ENCODE data around the gene MDGA2. TPM values are rescaled to one million over a fixed set of nuclear protein-coding genes. Genes with fewer than 3 reads are reported as not detected.

MDGA2 gene
- not detected in 2 replicates for total RNA-seq
- polyA plus RNA-seq (2012): not detected

- no peak for DNase-seq (ENCODE audit: low read depth)
Observed at GRCh38 chr14:47675466-47676314, at the start of gene MDGA2. TSS of gene MDGA2 (minus strand) at chr14:47675605.

GRCh38 chr14:47722929-47723693, 47.7 kb upstream of the MDGA2 start:
- no peak for DNase-seq (ENCODE audit: low read depth)

GRCh38 chr14:47720281-47720680, 44.9 kb upstream of the MDGA2 start:
- DNase-seq (ENCODE audit: low read depth): no peak

DNA sequence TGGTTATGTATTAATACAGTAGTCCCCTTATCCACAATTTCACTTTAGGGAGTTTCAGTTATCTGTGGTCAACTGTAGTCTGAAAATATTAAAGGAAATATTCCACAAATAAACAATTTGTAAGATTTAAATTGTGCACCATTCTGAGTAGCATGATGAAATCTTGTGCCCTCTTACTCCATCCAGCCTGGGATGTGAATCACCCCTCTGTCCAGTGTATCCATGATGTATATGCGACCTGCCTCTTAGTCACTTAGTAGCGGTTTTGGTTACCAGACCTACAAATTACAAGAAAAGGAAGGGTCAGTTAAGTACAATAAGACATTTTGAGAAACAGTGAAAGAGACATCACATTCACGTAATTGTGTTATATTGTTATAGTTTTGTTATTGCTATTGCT, 39.9 kb upstream of the MDGA2 start:
- no peak for DNase-seq (ENCODE audit: low read depth)

- DNase-seq (ENCODE audit: low read depth): no peak
Observed at GRCh38 chr14:47710581-47710980, 35.2 kb upstream of the MDGA2 start.

GRCh38 chr14:47705683-47706082, 30.3 kb upstream of the MDGA2 start:
- DNase-seq (ENCODE audit: low read depth): no peak

DNA sequence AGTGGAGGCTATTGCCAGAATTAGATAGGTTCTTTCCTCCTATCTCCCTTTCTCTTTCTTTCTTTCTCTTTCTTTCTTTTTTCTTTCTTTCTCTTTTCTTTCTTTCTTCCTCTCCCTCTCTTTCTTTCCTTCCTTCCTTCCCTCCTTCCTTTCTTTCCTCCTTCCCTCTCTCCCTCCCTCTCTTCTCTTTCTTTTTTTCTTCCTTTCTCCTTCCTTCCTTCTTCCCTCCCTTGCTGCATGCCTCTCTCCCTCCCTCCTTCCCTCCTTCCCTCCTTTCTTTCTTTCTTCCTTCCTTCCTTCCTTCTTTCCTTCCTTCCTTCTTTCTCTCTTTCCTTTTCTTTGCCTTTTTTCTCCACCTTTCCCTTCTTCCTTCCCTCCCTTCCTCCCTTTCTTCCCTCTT, 16.4 kb upstream of the MDGA2 start:
- DNase-seq (ENCODE audit: low read depth): no peak

DNA sequence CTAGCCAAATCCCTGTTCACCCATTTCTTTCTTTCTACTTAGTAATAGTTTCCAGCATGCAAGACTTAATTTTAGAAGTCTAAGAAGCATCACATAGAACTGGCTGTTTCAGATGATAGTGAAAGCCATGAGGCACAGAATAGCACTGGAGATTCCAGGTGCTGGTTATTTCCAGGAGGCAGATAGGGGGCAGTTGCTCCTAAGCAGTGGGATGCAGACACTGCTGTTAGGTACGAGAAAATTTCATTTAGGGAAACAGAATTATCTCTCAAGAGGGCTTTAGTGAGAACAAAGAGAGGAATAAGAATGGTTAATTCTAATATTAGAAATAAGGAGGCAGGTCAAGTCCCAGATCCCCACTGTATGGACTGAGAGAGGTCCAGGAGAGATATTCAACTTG, 3.6 kb upstream of the MDGA2 start:
- no peak for DNase-seq (ENCODE audit: low read depth)

- DNase-seq (ENCODE audit: low read depth): no peak
Observed at GRCh38 chr14:47678157-47678556, 2.8 kb upstream of the MDGA2 start.

DNA sequence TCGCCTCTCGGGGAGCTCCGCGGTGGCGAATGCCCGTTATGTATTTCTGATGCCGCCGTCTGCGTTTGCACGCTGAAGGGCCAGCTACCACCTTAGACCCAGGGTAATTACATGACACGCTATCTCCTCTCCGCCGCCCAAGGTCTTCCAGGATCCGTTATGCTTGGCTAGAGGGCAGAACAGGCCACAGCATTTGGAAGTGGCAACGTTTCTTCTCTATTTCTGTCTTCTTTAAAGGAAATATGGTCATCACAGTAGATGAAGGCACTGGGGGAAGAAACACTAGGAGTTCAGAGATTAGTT, 861 bp upstream of the MDGA2 start:
- DNase-seq (ENCODE audit: low read depth): no peak

- DNase-seq (ENCODE audit: low read depth): no peak
Observed at GRCh38 chr14:47674543-47675465, 601 bp downstream of the MDGA2 start.

GRCh38 chr14:47674148-47674542, 1.3 kb downstream of the MDGA2 start:
- DNase-seq (ENCODE audit: low read depth): no peak

- DNase-seq (ENCODE audit: low read depth): no peak
Observed at GRCh38 chr14:47665337-47666134, 9.9 kb downstream of the MDGA2 start.

DNA sequence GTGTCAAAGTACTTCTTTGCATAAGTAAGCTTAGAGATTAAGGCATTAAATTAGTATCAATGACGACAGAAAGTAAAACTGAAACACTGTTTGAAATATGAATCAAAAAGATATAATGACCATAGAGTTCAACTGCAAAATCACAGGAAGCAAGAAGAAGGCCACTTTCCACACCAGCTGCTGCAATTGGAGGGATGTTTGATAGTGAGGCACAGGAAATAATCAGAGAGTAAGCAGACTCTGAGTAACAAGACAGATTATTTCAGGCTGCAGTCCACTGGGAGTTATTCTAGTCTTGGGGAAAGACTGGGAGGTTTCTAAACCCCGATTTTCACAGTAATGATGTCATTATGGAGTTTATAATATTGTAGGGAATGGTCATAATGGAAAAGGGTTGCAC, 12.9 kb downstream of the MDGA2 start:
- no peak for DNase-seq (ENCODE audit: low read depth)

GRCh38 chr14:47660158-47660557, 15.2 kb downstream of the MDGA2 start:
- no peak for DNase-seq (ENCODE audit: low read depth)

- DNase-seq (ENCODE audit: low read depth): no peak
Observed at GRCh38 chr14:47658041-47658440, 17.4 kb downstream of the MDGA2 start.

DNA sequence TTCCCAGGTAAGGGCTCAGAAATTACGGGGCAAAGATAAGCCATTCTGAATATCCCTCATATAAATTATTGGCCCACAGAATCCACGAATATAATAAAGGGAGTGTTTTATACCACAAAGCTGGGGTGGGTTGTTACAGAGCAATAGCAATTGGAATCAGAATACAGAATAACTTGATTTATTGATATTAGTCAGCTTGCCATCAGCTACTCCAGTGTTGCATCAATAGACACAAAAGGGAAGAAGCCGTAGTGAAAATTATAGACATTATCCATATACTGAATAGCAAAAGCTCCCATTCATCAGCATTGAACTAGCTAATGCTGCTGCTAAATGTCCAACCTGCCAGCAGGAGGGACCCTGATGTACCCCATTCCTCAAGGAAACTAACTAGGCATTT, 18.3 kb downstream of the MDGA2 start:
- no peak for DNase-seq (ENCODE audit: low read depth)

DNA sequence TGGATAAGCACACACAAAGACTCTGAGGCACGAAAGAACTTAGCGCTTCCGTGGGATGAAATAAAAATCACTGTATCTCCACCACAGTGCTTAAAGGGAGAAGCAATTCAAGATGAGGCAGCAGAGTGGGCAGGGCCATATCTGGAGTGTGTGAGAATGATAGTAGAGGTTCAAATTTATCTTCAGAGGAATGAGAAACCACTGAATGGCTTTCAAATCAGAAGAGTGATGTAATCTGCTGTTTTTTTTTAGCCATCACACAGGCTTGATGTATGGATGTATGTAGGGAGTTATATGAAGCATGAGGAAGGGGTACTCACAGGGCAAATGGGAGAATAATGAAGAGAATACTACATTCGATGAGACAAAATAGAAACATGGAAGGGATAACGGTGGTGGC, 24.1 kb downstream of the MDGA2 start:
- no peak for DNase-seq (ENCODE audit: low read depth)

GRCh38 chr14:47637753-47638152, 37.7 kb downstream of the MDGA2 start:
- DNase-seq (ENCODE audit: low read depth): no peak

- DNase-seq (ENCODE audit: low read depth): no peak
Observed at GRCh38 chr14:47626151-47627035, 49.0 kb downstream of the MDGA2 start.

All from myocyte (in vitro differentiated cells).